Bronchial smooth muscle cell (primary cell): ENCODE measurements around the gene GABBR2. TPM values are rescaled to one million over a fixed set of nuclear protein-coding genes. Genes with fewer than 3 reads are reported as not detected.

Experiments
- total RNA-seq: library from RNA; depleted of rRNA; stranded (reverse); fragments of >200 nt; gene quantifications from 2 replicates; pipeline ENCODE4 v1.2.1, GENCODE V29; 2014

GABBR2 gene
- total RNA-seq = 0.43 TPM in 1 of 2 replicates, not detected in the other

DNA sequence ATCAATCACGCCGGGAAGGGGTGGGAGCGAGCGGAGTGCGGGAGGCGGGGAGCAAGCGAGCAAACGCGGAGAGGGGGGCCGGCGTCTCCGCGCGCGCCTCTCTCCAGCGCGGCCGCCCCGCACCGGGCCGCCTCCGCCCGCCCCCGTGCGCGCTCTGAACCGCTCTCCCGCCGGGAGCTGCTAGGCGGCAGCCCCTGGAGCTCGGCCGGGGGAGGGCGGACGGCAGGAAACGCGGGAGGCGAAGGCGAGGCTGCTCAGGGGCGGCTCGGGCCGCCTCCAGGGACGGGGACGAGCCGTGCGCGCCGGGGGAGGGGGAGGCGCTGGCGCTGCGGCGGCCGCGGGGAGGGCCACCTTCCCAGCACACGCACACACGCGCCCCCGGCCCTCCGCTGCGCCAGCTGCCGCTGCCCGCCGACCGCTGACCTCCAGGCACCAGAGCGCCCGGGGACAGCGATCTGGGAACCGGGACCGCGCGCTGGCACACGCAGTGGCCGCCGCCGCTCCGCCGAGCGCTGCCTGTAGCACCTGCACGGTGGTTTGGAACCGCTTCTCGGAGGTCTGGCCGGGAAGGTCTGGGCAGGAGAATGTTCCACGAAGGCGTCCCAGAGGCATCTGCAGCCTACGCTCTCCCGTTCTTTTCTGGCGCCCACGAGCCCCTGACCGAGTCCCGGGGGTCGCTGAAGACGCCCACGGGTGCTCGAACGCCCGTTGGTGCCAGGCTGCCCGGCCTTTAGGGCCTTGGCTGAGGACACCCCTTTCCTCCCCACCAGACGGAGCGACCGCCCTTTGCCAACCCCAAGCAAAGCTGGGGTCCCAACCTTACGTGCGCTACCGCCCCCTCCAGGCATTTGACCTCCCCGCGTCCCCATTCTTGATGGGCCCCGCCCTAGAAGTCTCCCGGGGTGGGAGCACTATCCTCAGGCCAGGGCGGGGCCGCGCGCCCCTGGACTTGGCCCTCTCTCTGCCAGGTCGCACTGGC, at the start of gene GABBR2:
TSS of gene GABBR2 (minus strand) at position 3 of the 979 bp plus-strand sequence. CDS start 198 bp downstream, outside the sequence.

DNA sequence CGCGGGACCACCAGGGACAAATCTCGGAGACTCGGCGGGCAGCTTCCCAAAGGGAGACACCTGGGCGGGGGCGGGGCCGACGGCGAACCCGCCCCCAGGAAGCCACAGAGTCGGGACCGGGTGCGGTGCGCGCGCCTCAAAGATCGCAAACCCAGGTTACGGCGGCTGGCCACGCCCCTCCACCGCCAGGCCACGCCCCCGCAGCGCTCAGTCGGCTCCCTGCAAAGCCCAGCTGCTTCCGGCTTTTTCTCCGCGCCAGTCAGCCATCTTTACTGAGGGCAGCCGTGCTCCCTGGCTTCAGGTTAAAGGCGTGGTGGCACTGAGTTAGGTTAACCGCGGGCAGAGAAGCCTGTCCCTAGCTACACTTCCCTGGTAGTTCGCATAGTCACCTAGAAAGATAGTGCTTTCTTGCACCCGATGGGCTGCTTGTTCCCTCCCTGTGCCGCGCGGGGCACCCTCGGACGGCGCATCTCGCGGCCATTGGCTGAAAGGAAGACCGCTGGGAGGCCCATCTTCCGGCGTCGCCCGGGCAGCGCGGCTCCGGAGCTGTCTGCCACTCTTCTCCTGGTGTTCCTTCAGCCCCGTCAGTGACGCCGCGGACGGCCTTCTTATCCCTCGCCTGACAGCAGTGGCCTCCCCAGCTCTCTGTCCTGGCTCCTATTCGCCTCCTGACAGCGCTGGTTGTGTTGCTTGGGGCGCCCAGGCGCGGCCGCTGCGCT, 453.0 kb downstream of the GABBR2 start, which contains the start of gene TBC1D2:
TSS of gene TBC1D2 (minus strand) at position 72 of the 719 bp plus-strand sequence. CDS start 108 bp downstream, outside the sequence.

Other genes starting within 250 kb of the GABBR2 start
- gene ANKS6, start 87.6 kb upstream of the GABBR2 start, total RNA-seq = 9.8 and 12.6 TPM in 2 replicates
- gene GALNT12, start 98.7 kb upstream of the GABBR2 start, total RNA-seq = 31.5 and 37.4 TPM in 2 replicates
- 1.1 and 69.5 TPM in 2 replicates for gene COL15A1, start 235.0 kb upstream of the GABBR2 start, total RNA-seq